ENCODE measurements around the gene TAF1B.

TAF1B gene

GRCh38 chr2:9818097-9818496, 25.2 kb upstream of the TAF1B start:
- TF ChIP-seq YY1 (IDR thresholded peaks at IDR 0.05; ENCODE audit: low read depth) (no peak), MAX (IDR thresholded peaks at IDR 0.05) (no peak), TAF1 (IDR thresholded peaks at IDR 0.05; ENCODE audit: low read depth) (no peak), USF1 (IDR thresholded peaks at IDR 0.05) (no peak), ZBTB7A (IDR thresholded peaks at IDR 0.05; ENCODE audit: low read depth) (no peak), CEBPB (IDR thresholded peaks at IDR 0.05) (no peak), REST (IDR thresholded peaks at IDR 0.05; ENCODE audit: low read depth) (no peak), RAD21 (IDR thresholded peaks at IDR 0.05; ENCODE audit: low read depth) (no peak), EP300 (IDR thresholded peaks at IDR 0.05; ENCODE audit: borderline replicate concordance) (no peak), CREB1 (IDR thresholded peaks at IDR 0.05; ENCODE audit: low read depth) (no peak)

- no peak for TF ChIP-seq YY1 (IDR thresholded peaks at IDR 0.05; ENCODE audit: low read depth)
- no peak for TF ChIP-seq FOXM1 (IDR thresholded peaks at IDR 0.05; ENCODE audit: borderline replicate concordance, low read depth)
- no peak for TF ChIP-seq NFIC (IDR thresholded peaks at IDR 0.05)
- TF ChIP-seq TEAD4 (IDR thresholded peaks at IDR 0.05), result no peak
- TF ChIP-seq EGR1 (IDR thresholded peaks at IDR 0.05), result no peak
- no peak for TF ChIP-seq USF1 (IDR thresholded peaks at IDR 0.05)
- TF ChIP-seq EP300 (IDR thresholded peaks at IDR 0.05; ENCODE audit: borderline replicate concordance), result no peak
- TF ChIP-seq CREB1 (IDR thresholded peaks at IDR 0.05; ENCODE audit: low read depth), result no peak
- TF ChIP-seq TCF12 (IDR thresholded peaks at IDR 0.05; ENCODE audit: low read depth), result no peak
- TF ChIP-seq CEBPB (IDR thresholded peaks at IDR 0.05), result no peak
- no peak for TF ChIP-seq RAD21 (IDR thresholded peaks at IDR 0.05; ENCODE audit: low read depth)
- no peak for TF ChIP-seq MAX (IDR thresholded peaks at IDR 0.05)
- TF ChIP-seq TAF1 (IDR thresholded peaks at IDR 0.05; ENCODE audit: low read depth), result no peak
- no peak for TF ChIP-seq ZBTB7A (IDR thresholded peaks at IDR 0.05; ENCODE audit: low read depth)
- no peak for TF ChIP-seq REST (IDR thresholded peaks at IDR 0.05; ENCODE audit: low read depth)
Observed at GRCh38 chr2:9819551-9819950, 23.7 kb upstream of the TAF1B start.

- TF ChIP-seq MAX (IDR thresholded peaks at IDR 0.05) (no peak), USF1 (IDR thresholded peaks at IDR 0.05) (no peak), YY1 (IDR thresholded peaks at IDR 0.05; ENCODE audit: low read depth) (no peak), TCF12 (IDR thresholded peaks at IDR 0.05; ENCODE audit: low read depth) (no peak), REST (IDR thresholded peaks at IDR 0.05; ENCODE audit: low read depth) (no peak), CEBPB (IDR thresholded peaks at IDR 0.05) (no peak), NFIC (IDR thresholded peaks at IDR 0.05) (no peak)
Observed at GRCh38 chr2:9820020-9820973, 23.0 kb upstream of the TAF1B start.

Data from Ishikawa (cell line).